Stimulated activated CD8-positive, alpha-beta memory T cell treated with anti-CD3 and anti-CD28 coated beads, Interleukin-2, amount 100 ng/mL, for 48 hours (primary cell): ENCODE data around the gene CMTM6.
A peak's percentile ranks its signal among the peaks of the same experiment; 100 is the strongest.
"Not testable (repeated sequence)": the region's sequence is repeated elsewhere in the genome, so short reads cannot be mapped to it uniquely, and the experiment has no call there.

Source experiments
- DNase-seq, 2 donors: peaks; one replicate each; pipeline ENCODE4 v3.0.0-alpha.2; 2020; ENCODE audit warnings: low read depth in 2 of 2

Gene CMTM6

GRCh38 chr3:32499585-32499984, 3.1 kb downstream of the CMTM6 start:
- DNase-seq, result no peak

- DNase-seq, result no peak
Measured at GRCh38 chr3:32498992-32499391, 3.7 kb downstream of the CMTM6 start.

- DNase-seq, result no peak
Measured at GRCh38 chr3:32498252-32498651, 4.4 kb downstream of the CMTM6 start.

- no peak for DNase-seq
Measured at GRCh38 chr3:32495609-32496008, 7.0 kb downstream of the CMTM6 start.

GRCh38 chr3:32495085-32495484, 7.6 kb downstream of the CMTM6 start:
- no peak for DNase-seq

GRCh38 chr3:32493437-32494414, 8.9 kb downstream of the CMTM6 start:
- no peak for DNase-seq

- DNase-seq, result no peak
Measured at GRCh38 chr3:32492684-32493436, 9.8 kb downstream of the CMTM6 start.

- DNase-seq, result no peak
Measured at GRCh38 chr3:32488474-32489008, 14.1 kb downstream of the CMTM6 start.

- DNase-seq, result no peak
Measured at GRCh38 chr3:32487781-32488473, 14.7 kb downstream of the CMTM6 start.

- DNase-seq, result no peak
Measured at GRCh38 chr3:32484436-32484835, 18.2 kb downstream of the CMTM6 start.

GRCh38 chr3:32483772-32484171, 18.9 kb downstream of the CMTM6 start:
- no peak for DNase-seq

- no peak for DNase-seq
Measured at GRCh38 chr3:32482693-32483092, 20.0 kb downstream of the CMTM6 start.

GRCh38 chr3:32481791-32482631, 20.6 kb downstream of the CMTM6 start:
- no peak for DNase-seq

- DNase-seq, result no peak
Measured at GRCh38 chr3:32480604-32481003, 22.0 kb downstream of the CMTM6 start.

GRCh38 chr3:32474201-32474600, 28.5 kb downstream of the CMTM6 start:
- DNase-seq, result no peak

GRCh38 chr3:32472151-32472550, 30.5 kb downstream of the CMTM6 start:
- not testable (repeated sequence) for DNase-seq

- no peak for DNase-seq
Measured at GRCh38 chr3:32471246-32471645, 31.4 kb downstream of the CMTM6 start.

GRCh38 chr3:32470362-32470761, 32.3 kb downstream of the CMTM6 start:
- no peak for DNase-seq

GRCh38 chr3:32469151-32469874, 33.3 kb downstream of the CMTM6 start:
- no peak for DNase-seq

- DNase-seq, result peak; percentile 59 to 64
Measured at GRCh38 chr3:32467333-32468070, 35.1 kb downstream of the CMTM6 start.
